ENCODE measurements around the gene TCEA2. TPM values are rescaled to one million over a fixed set of nuclear protein-coding genes. Genes with fewer than 3 reads are reported as not detected.
A peak's percentile ranks its signal among the peaks of the same experiment; 100 is the strongest.

TCEA2 gene
- total and polyA plus RNA-seq, 2 donors (not counting 1 experiment from before 2014, with no cell fraction given) = 58.1 to 63.9 TPM

GRCh38 chr20:64032706-64033624, 30.0 kb upstream of the TCEA2 start:
- H3K9me3 Mint-ChIP-seq (ENCODE audit: insufficient read depth) = no peaks in the 10 kb centered on the region
- no peak overlapping the region for H3K27ac ChIP-seq (ENCODE audit: low read length in 2 of 2)
- no peak overlapping the region for H3K4me3 ChIP-seq (ENCODE audit: control extremely low read depth in 1 of 5, extremely low read depth in 1 of 5, insufficient read depth in 1 of 5, low read depth in 2 of 5, low read length in 4 of 5)
- no peaks in the 10 kb centered on the region for H3K79me2 ChIP-seq (ENCODE audit: control insufficient read depth, insufficient read depth, low read length)
- H3K27ac Mint-ChIP-seq = no peak overlapping the region
- ChIA-PET CTCF (no interaction called here), POLR2A (no interaction called here)
- peaks cover 8% of the 10 kb centered on the region in 2 donors for H3K4me1 ChIP-seq (ENCODE audit: control insufficient read depth in 2 of 2, insufficient read depth in 2 of 2, low read length in 2 of 2)
- TF ChIP-seq CTCF (IDR thresholded peaks at IDR 0.05) (no peak), EZH2 (IDR thresholded peaks at IDR 0.05; ENCODE audit: borderline replicate concordance, insufficient read depth, low read depth, low read length, poor library complexity, severe bottlenecking) (no peak)
- H3K36me3 ChIP-seq (replicated peaks in 1 of 2; ENCODE audit: control extremely low read depth in 1 of 2, control insufficient read depth in 1 of 2, extremely low read depth in 1 of 2, insufficient read depth in 2 of 2, low read length in 1 of 2) = peaks cover 0 to 42% of the 10 kb centered on the region in 2 experiments
- no peak overlapping the region for H3K4me2 ChIP-seq (replicated peaks; ENCODE audit: low read depth, low read length, poor library complexity, severe bottlenecking)
- H4K20me1 ChIP-seq (ENCODE audit: control insufficient read depth, insufficient read depth, low read length, poor library complexity, severe bottlenecking) = peaks cover 9% of the 10 kb centered on the region
- H3K9ac ChIP-seq (ENCODE audit: low read length) = no peak overlapping the region
- DNase-seq (no peak), ATAC-seq (ENCODE audit: low read depth) (no peak)
- H3K27me3 ChIP-seq (replicated peaks in 1 of 4; ENCODE audit: control extremely low read depth in 1 of 4, control insufficient read depth in 3 of 4, insufficient read depth in 4 of 4, low read length in 3 of 4) = peaks cover 0 to 12% (median 5%) of the 10 kb centered on the region in 4 experiments
- no peak overlapping the region for H2AFZ ChIP-seq (ENCODE audit: insufficient read depth, low read depth, low read length, poor library complexity, severe bottlenecking)
- 97% methylated on average over 31 of the region's 31 CpGs for WGBS (ENCODE audit: insufficient coverage)
- no peak overlapping the region for H3K4me3 Mint-ChIP-seq
- peaks cover 6% of the 10 kb centered on the region for H3K4me1 Mint-ChIP-seq
- intact Hi-C loops (cut with micrococcal nuclease) = no loop called here
- no peaks in the 10 kb centered on the region for H3K27me3 Mint-ChIP-seq
- no peaks in the 10 kb centered on the region for H3K9me3 ChIP-seq (ENCODE audit: control extremely low read depth in 1 of 3, control insufficient read depth in 2 of 3, insufficient read depth in 1 of 3, low read length in 2 of 3)

- ATAC-seq (ENCODE audit: low read depth) (no peak), DNase-seq (no peak)
- H3K27ac ChIP-seq (ENCODE audit: low read length in 2 of 2) = no peak overlapping the region
- CTCF ChIA-PET = interaction anchor here (0.6 to 0.9 kb wide), 3 partner anchors 54 to 311 kb away, joined by 3 to 4 read pairs (median 3); no protein-coding TSS in a partner anchor
- H2AFZ ChIP-seq (ENCODE audit: insufficient read depth, low read depth, low read length, poor library complexity, severe bottlenecking) = no peak overlapping the region
- no peak overlapping the region for H3K9ac ChIP-seq (ENCODE audit: low read length)
- Mint-ChIP-seq H3K27ac (peak overlapping the region; percentile 10), H3K9me3 (ENCODE audit: insufficient read depth) (no peaks in the 10 kb centered on the region), H3K4me3 (no peak overlapping the region), H3K27me3 (no peaks in the 10 kb centered on the region), H3K4me1 (peaks cover 7% of the 10 kb centered on the region)
- H3K36me3 ChIP-seq (replicated peaks in 1 of 2; ENCODE audit: control extremely low read depth in 1 of 2, control insufficient read depth in 1 of 2, extremely low read depth in 1 of 2, insufficient read depth in 2 of 2, low read length in 1 of 2) = peaks cover 0 to 34% of the 10 kb centered on the region in 2 experiments
- no peaks in the 10 kb centered on the region for H3K9me3 ChIP-seq (ENCODE audit: control extremely low read depth in 1 of 3, control insufficient read depth in 2 of 3, insufficient read depth in 1 of 3, low read length in 2 of 3)
- POLR2A ChIA-PET = no interaction called here
- intact Hi-C loops (cut with micrococcal nuclease) = no loop called here
- H3K4me2 ChIP-seq (replicated peaks; ENCODE audit: low read depth, low read length, poor library complexity, severe bottlenecking) = no peak overlapping the region
- H3K27me3 ChIP-seq (replicated peaks in 1 of 4; ENCODE audit: control extremely low read depth in 1 of 4, control insufficient read depth in 3 of 4, insufficient read depth in 4 of 4, low read length in 3 of 4) = peaks cover 0 to 13% (median 5%) of the 10 kb centered on the region in 4 experiments
- H3K79me2 ChIP-seq (ENCODE audit: control insufficient read depth, insufficient read depth, low read length) = no peaks in the 10 kb centered on the region
- H3K4me3 ChIP-seq (ENCODE audit: control extremely low read depth in 1 of 5, extremely low read depth in 1 of 5, insufficient read depth in 1 of 5, low read depth in 2 of 5, low read length in 4 of 5) = no peak overlapping the region
- no peak for TF ChIP-seq EZH2 (IDR thresholded peaks at IDR 0.05; ENCODE audit: borderline replicate concordance, insufficient read depth, low read depth, low read length, poor library complexity, severe bottlenecking)
- TF ChIP-seq CTCF (IDR thresholded peaks at IDR 0.05) = no peak
- WGBS (ENCODE audit: insufficient coverage) = 94% methylated on average over 9 of the region's 11 CpGs
- H4K20me1 ChIP-seq (ENCODE audit: control insufficient read depth, insufficient read depth, low read length, poor library complexity, severe bottlenecking) = peaks cover 6% of the 10 kb centered on the region
- peaks cover 12 to 13% of the 10 kb centered on the region in 2 donors for H3K4me1 ChIP-seq (ENCODE audit: control insufficient read depth in 2 of 2, insufficient read depth in 2 of 2, low read length in 2 of 2)
Measured at GRCh38 chr20:64033981-64034493, 29.0 kb upstream of the TCEA2 start.

Data from B cell (primary cell).